ENCODE data around the gene CMTM5.

DNA sequence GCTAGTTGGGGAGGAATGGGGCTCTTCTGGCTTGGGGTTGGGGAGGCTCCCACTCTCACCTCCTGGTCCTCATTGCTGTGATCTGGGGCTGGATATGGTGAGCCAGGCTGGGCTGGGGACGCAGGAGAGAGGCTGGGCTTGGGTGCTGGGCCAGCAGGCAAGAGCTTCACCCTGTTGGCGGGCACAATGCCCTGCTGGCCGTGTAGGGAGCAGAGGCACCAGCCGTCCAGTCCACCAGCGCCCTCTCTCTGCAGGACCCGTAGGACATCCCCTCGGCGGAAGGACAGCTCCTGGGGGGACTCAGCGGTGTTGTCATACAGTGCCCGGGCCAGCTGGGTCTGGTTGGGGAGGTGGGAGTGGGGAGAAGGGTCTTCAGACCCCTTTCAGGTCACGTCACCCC, 16.4 kb upstream of the CMTM5 start:
- TF ChIP-seq EZH2phosphoT487 (IDR thresholded peaks at IDR 0.05; ENCODE audit: borderline replicate concordance): no peak
- TF ChIP-seq, protein P1, sequence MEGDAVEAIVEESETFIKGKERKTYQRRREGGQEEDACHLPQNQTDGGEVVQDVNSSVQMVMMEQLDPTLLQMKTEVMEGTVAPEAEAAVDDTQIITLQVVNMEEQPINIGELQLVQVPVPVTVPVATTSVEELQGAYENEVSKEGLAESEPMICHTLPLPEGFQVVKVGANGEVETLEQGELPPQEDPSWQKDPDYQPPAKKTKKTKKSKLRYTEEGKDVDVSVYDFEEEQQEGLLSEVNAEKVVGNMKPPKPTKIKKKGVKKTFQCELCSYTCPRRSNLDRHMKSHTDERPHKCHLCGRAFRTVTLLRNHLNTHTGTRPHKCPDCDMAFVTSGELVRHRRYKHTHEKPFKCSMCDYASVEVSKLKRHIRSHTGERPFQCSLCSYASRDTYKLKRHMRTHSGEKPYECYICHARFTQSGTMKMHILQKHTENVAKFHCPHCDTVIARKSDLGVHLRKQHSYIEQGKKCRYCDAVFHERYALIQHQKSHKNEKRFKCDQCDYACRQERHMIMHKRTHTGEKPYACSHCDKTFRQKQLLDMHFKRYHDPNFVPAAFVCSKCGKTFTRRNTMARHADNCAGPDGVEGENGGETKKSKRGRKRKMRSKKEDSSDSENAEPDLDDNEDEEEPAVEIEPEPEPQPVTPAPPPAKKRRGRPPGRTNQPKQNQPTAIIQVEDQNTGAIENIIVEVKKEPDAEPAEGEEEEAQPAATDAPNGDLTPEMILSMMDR (conservative IDR thresholded peaks at IDR 0.05; ENCODE audit: low read length): peak; percentile 38

Data from Loucy (cell line).